H9 (cell line): ENCODE results near the gene KCTD16. TPM values are rescaled to one million over a fixed set of nuclear protein-coding genes. Genes with fewer than 3 reads are reported as not detected.

ENCODE experiments used
- DNase-seq: peaks from one replicate; pipeline ENCODE4 v3.0.0-alpha.2; 2017
- H2AFZ ChIP-seq: one replicate; pipeline ENCODE4 v1.6.1; 2013; ENCODE audit warnings: mild to moderate bottlenecking, low read length, control low read depth, moderate library complexity
- H2AK5ac ChIP-seq: 2 replicates; pipeline ENCODE4 v1.6.1; 2013; ENCODE audit warnings: low read length, control low read depth, mixed read lengths; ENCODE audit not compliant: insufficient read length
- H2BK120ac ChIP-seq: one replicate; pipeline ENCODE4 v1.6.1; 2013; ENCODE audit warnings: low read depth, mild to moderate bottlenecking, low read length, control low read depth, inconsistent platforms; ENCODE audit not compliant: poor library complexity, severe bottlenecking
- H2BK12ac ChIP-seq: 2 replicates; pipeline ENCODE4 v1.6.1; 2013; ENCODE audit warnings: low read length, control low read depth, mixed read lengths, low read depth; ENCODE audit not compliant: insufficient read length
- H2BK15ac ChIP-seq: 2 replicates; pipeline ENCODE4 v1.6.1; 2013; ENCODE audit warnings: low read depth, low read length, control low read depth
- H2BK20ac ChIP-seq: one replicate; pipeline ENCODE4 v1.6.1; 2013; ENCODE audit warnings: low read depth, mild to moderate bottlenecking, low read length, control low read depth, inconsistent platforms; ENCODE audit not compliant: poor library complexity, severe bottlenecking
- H2BK5ac ChIP-seq: 2 replicates; pipeline ENCODE4 v1.6.1; 2013; ENCODE audit warnings: low read length, control low read depth, mixed read lengths; ENCODE audit not compliant: insufficient read length
- H3K14ac ChIP-seq: 2 replicates; pipeline ENCODE4 v1.6.1; 2013; ENCODE audit warnings: low read length, control low read depth; ENCODE audit not compliant: insufficient read depth
- H3K18ac ChIP-seq: 2 replicates; pipeline ENCODE4 v1.6.1; 2013; ENCODE audit warnings: low read depth, mild to moderate bottlenecking, mixed read lengths, low read length, control low read depth; ENCODE audit not compliant: insufficient read length
- H3K23ac ChIP-seq: 2 replicates; pipeline ENCODE4 v1.6.1; 2013; ENCODE audit warnings: low read length, control low read depth, mixed read lengths, low read depth; ENCODE audit not compliant: insufficient read length
- H3K23me2 ChIP-seq: 2 replicates; pipeline ENCODE4 v1.6.1; 2013; ENCODE audit warnings: low read depth, mild to moderate bottlenecking, mixed read lengths, low read length, control low read depth; ENCODE audit not compliant: insufficient read length, poor library complexity, severe bottlenecking
- H3K27ac ChIP-seq: 2 replicates; pipeline ENCODE4 v1.5.1; 2013; ENCODE audit warnings: low read length, control low read depth, mixed read lengths, low read depth; ENCODE audit not compliant: insufficient read length
- H3K27me3 ChIP-seq: 2 replicates; pipeline ENCODE4 v1.6.1; 2013; ENCODE audit warnings: low read length, control low read depth, inconsistent platforms; ENCODE audit not compliant: insufficient read depth
- H3K4ac ChIP-seq: 2 replicates; pipeline ENCODE4 v1.6.1; 2013; ENCODE audit warnings: low read depth, mild to moderate bottlenecking, control low read depth, inconsistent platforms, low read length, moderate library complexity
- H3K4me1 ChIP-seq: 2 replicates; pipeline ENCODE4 v1.6.1; 2013; ENCODE audit warnings: low read length, control low read depth, inconsistent platforms; ENCODE audit not compliant: insufficient read depth
- H3K4me2 ChIP-seq: 2 replicates; pipeline ENCODE4 v1.6.1; 2013; ENCODE audit warnings: low read length, control low read depth, mixed read lengths; ENCODE audit not compliant: insufficient read length, insufficient read depth
- H3K56ac ChIP-seq: 2 replicates; pipeline ENCODE4 v1.6.1; 2013; ENCODE audit warnings: low read depth, mild to moderate bottlenecking, mixed read lengths, low read length, control low read depth; ENCODE audit not compliant: insufficient read length
- H3K79me1 ChIP-seq: 2 replicates; pipeline ENCODE4 v1.6.1; 2013; ENCODE audit warnings: low read depth, mild to moderate bottlenecking, moderate library complexity, low read length, control low read depth, inconsistent platforms; ENCODE audit not compliant: insufficient read depth, poor library complexity, severe bottlenecking
- H3K79me2 ChIP-seq: 2 replicates; pipeline ENCODE4 v1.6.1; 2013; ENCODE audit warnings: low read length, control low read depth, inconsistent platforms; ENCODE audit not compliant: insufficient read depth
- H3K9ac ChIP-seq: 2 replicates; pipeline ENCODE4 v1.6.1; 2013; ENCODE audit warnings: low read length, control low read depth, mixed read lengths; ENCODE audit not compliant: insufficient read length; ENCODE audit errors: extremely low read depth
- H3K9me3 ChIP-seq: one replicate; pipeline ENCODE4 v1.6.1; 2013; ENCODE audit warnings: low read depth, low read length, inconsistent platforms; ENCODE audit not compliant: control insufficient read depth
- H3T11ph ChIP-seq: one replicate; pipeline ENCODE4 v1.6.1; 2013; ENCODE audit warnings: mild to moderate bottlenecking, low read length, control low read depth, inconsistent platforms
- H4K20me1 ChIP-seq: one replicate; pipeline ENCODE4 v1.6.1; 2013; ENCODE audit not compliant: control insufficient read depth, insufficient read length, insufficient read depth
- H4K5ac ChIP-seq: 2 replicates; pipeline ENCODE4 v1.6.1; 2013; ENCODE audit warnings: low read depth, mild to moderate bottlenecking, mixed read lengths, low read length, control low read depth; ENCODE audit not compliant: insufficient read length
- H4K8ac ChIP-seq: replicated peaks from 2 replicates; pipeline ENCODE4 v1.6.1; 2013; ENCODE audit warnings: low read length, control low read depth, mixed read lengths, low read depth; ENCODE audit not compliant: insufficient read length
- H4K91ac ChIP-seq: 2 replicates; pipeline ENCODE4 v1.6.1; 2013; ENCODE audit warnings: low read depth, mild to moderate bottlenecking, moderate library complexity, mixed read lengths, low read length, control low read depth; ENCODE audit not compliant: insufficient read length
- H3K27ac Mint-ChIP-seq, 3 experiments: 2 replicates in 2 of 3; 3 replicates in 1 of 3; pipeline ENCODE4 v1.8.0; 2020 to 2021; ENCODE audit warnings: mixed read lengths in 3 of 3, mild to moderate bottlenecking in 1 of 3, moderate library complexity in 1 of 3
- H3K27me3 Mint-ChIP-seq: 2 replicates; pipeline ENCODE4 v1.8.0; 2021; ENCODE audit warnings: low read depth, mild to moderate bottlenecking, moderate library complexity, mixed read lengths
- H3K36me3 Mint-ChIP-seq, 3 experiments: 2 replicates in 2 of 3; 3 replicates in 1 of 3; pipeline ENCODE4 v1.8.0; 2020 to 2021; ENCODE audit warnings: low read depth in 3 of 3, mixed read lengths in 3 of 3; ENCODE audit not compliant: insufficient read depth in 1 of 3
- H3K4me1 Mint-ChIP-seq, 2 experiments: 2 replicates each; pipeline ENCODE4 v1.8.0; 2020; ENCODE audit warnings: mixed read lengths in 2 of 2
- H3K4me3 Mint-ChIP-seq, 2 experiments: 2 replicates in 1 of 2; 3 replicates in 1 of 2; pipeline ENCODE4 v1.8.0; 2020 to 2021; ENCODE audit warnings: mild to moderate bottlenecking in 2 of 2, mixed read lengths in 2 of 2, moderate library complexity in 1 of 2
- H3K9me3 Mint-ChIP-seq, 2 experiments: 2 replicates in 1 of 2; 3 replicates in 1 of 2; pipeline ENCODE4 v1.8.0; 2020; ENCODE audit warnings: mild to moderate bottlenecking in 2 of 2, mixed read lengths in 2 of 2, moderate library complexity in 1 of 2
- WGBS: extraction: QIAGEN DNeasy Blood & Tissue Kit; methylation state at CpG from one replicate; pipeline ENCODE4 v1.1.7; 2013; ENCODE audit warnings: missing lambda C conversion rate, low lambda C conversion rate, mixed read lengths; ENCODE audit not compliant: insufficient read length; ENCODE audit errors: extremely low coverage; 5-methylcytosine and 5-hydroxymethylcytosine counted together
- total RNA-seq: library from RNA; stranded (reverse); gene quantifications from 2 replicates; pipeline ENCODE4 v1.2.1, GENCODE V29; 2021
- TF ChIP-seq, protein P1 (sequence below): fragments of 200-600 bp; sonication (generic); conservative IDR thresholded peaks from 3 replicates; pipeline ENCODE4 v1.8.0; 2021; ENCODE audit warnings: antibody characterized with exemption, mild to moderate bottlenecking

Gene KCTD16
- total RNA-seq, 1 experiment from 2014 or later: 0.09 TPM

DNA sequence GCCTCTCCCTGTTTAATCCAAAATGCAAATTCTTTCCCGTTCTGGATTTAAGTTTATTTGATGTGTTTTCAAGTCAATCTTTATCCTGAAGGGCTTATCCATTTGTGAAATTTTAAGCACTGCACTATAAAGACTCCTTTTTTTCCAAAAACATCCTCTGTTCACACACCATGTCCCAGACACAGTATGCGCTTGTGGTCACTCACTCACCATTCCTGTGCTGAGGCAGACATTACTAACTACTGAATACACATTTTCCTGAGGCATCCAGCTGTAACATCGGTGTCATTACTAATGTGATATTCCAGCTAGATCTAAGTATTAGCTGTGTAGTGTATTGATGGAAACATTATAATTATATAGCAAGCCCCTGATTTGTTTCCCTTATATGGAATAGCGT is 298.4 kb downstream of the KCTD16 start:
- H2AK5ac ChIP-seq: no peak overlapping the region
- no peak overlapping the region for H3K4me3 Mint-ChIP-seq
- H2AFZ ChIP-seq: no peak overlapping the region
- H3K23me2 ChIP-seq: no peaks in the 10 kb centered on the region
- no peak overlapping the region for H2BK12ac ChIP-seq
- H3K18ac ChIP-seq: no peak overlapping the region
- H3K9me3 Mint-ChIP-seq: no peaks in the 10 kb centered on the region
- H3K79me2 ChIP-seq: no peaks in the 10 kb centered on the region
- no peak overlapping the region for H3K14ac ChIP-seq
- H3K9me3 ChIP-seq: no peaks in the 10 kb centered on the region
- no peak overlapping the region for H2BK5ac ChIP-seq
- H4K20me1 ChIP-seq: no peaks in the 10 kb centered on the region
- H4K8ac ChIP-seq: no peak overlapping the region
- peaks cover 10 to 14% of the 10 kb centered on the region in 2 experiments for H3K4me1 Mint-ChIP-seq
- TF ChIP-seq, protein P1, sequence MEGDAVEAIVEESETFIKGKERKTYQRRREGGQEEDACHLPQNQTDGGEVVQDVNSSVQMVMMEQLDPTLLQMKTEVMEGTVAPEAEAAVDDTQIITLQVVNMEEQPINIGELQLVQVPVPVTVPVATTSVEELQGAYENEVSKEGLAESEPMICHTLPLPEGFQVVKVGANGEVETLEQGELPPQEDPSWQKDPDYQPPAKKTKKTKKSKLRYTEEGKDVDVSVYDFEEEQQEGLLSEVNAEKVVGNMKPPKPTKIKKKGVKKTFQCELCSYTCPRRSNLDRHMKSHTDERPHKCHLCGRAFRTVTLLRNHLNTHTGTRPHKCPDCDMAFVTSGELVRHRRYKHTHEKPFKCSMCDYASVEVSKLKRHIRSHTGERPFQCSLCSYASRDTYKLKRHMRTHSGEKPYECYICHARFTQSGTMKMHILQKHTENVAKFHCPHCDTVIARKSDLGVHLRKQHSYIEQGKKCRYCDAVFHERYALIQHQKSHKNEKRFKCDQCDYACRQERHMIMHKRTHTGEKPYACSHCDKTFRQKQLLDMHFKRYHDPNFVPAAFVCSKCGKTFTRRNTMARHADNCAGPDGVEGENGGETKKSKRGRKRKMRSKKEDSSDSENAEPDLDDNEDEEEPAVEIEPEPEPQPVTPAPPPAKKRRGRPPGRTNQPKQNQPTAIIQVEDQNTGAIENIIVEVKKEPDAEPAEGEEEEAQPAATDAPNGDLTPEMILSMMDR: no peak
- H3K27me3 ChIP-seq: no peaks in the 10 kb centered on the region
- no peak overlapping the region for H4K5ac ChIP-seq
- H2BK20ac ChIP-seq: no peak overlapping the region
- no peak overlapping the region for H3K4ac ChIP-seq
- no peak for DNase-seq
- no peak overlapping the region for H3K4me2 ChIP-seq
- H4K91ac ChIP-seq: no peak overlapping the region
- no peak overlapping the region for H3K27ac ChIP-seq
- H3K9ac ChIP-seq: no peak overlapping the region
- H3K23ac ChIP-seq: no peak overlapping the region
- H2BK120ac ChIP-seq: no peak overlapping the region
- no peak overlapping the region for H3K56ac ChIP-seq
- H3K36me3 Mint-ChIP-seq: 0 out of 7 replicates have a peak, but pooled peaks cover 0 to 3% (median 0%) of the 10 kb centered on the region in 3 experiments
- no peaks in the 10 kb centered on the region for H3K79me1 ChIP-seq
- H3T11ph ChIP-seq: no peak overlapping the region
- no CpG with 5 or more reads among the region's 4 CpGs for WGBS
- H3K27me3 Mint-ChIP-seq: no peaks in the 10 kb centered on the region
- H3K27ac Mint-ChIP-seq: no peak overlapping the region; a peak in 1 of 7 replicates
- H2BK15ac ChIP-seq: no peak overlapping the region
- no peaks in the 10 kb centered on the region for H3K4me1 ChIP-seq
